Gastrocnemius medialis (tissue), 4 donors: ENCODE measurements around the gene CALN1. TPM values are rescaled to one million over a fixed set of nuclear protein-coding genes. Genes with fewer than 3 reads are reported as not detected.

ENCODE experiments used
- ATAC-seq, 2 donors: fragments of 150-250 bp; one replicate each; pipeline ENCODE4 v1.9.1; 2016
- DNase-seq, 2 donors: peaks; one replicate each; pipeline ENCODE4 v3.0.0-alpha.2; 2019
- H3K27ac ChIP-seq, 4 donors: fragments of 200-600 bp; sonication (generic); 1 replicate in 1 of 4; 2 replicates in 3 of 4; pipeline ENCODE4 v1.5.1; 2016 to 2018; ENCODE audit warnings: mild to moderate bottlenecking in 2 of 4, moderate library complexity in 1 of 4
- H3K27me3 ChIP-seq, 3 donors: fragments of 200-600 bp; sonication (generic) in 2 of 3; 1 replicate in 1 of 3; 2 replicates in 2 of 3; pipeline versions ENCODE4 v1.5.1 to v1.6.0; 2016 to 2019; ENCODE audit warnings: mild to moderate bottlenecking in 1 of 3, moderate library complexity in 1 of 3
- H3K36me3 ChIP-seq, 2 donors: fragments of 200-600 bp; sonication (generic) in 1 of 2; one replicate each; pipeline ENCODE4 v1.5.1; 2017 to 2018
- H3K4me1 ChIP-seq, 2 donors: fragments of 200-600 bp; sonication (generic) in 1 of 2; one replicate each; pipeline ENCODE4 v1.5.1; 2016 to 2017; ENCODE audit warnings: mild to moderate bottlenecking in 2 of 2
- H3K4me3 ChIP-seq, 4 donors: fragments of 200-600 bp; sonication (generic) in 3 of 4; 1 replicate in 1 of 4; 2 replicates in 3 of 4; pipeline ENCODE4 v1.5.1; 2016 to 2019; ENCODE audit warnings: mild to moderate bottlenecking in 2 of 4
- H3K9me3 ChIP-seq, 3 donors: fragments of 200-600 bp; sonication (generic) in 2 of 3; 1 replicate in 1 of 3; 2 replicates in 2 of 3; pipeline ENCODE4 v1.5.1; 2016 to 2019
- POLR2A ChIP-seq, 2 donors: fragments of 450-650 bp; IDR thresholded peaks; one replicate each; pipeline ENCODE4 v1.6.1; 2017; ENCODE audit warnings: antibody characterized with exemption in 2 of 2, mild to moderate bottlenecking in 2 of 2, moderate library complexity in 2 of 2
- in situ Hi-C, 4 donors: fragments of 200-750 bp; cut with MboI; loops; one replicate each; pipeline versions ENCODE4 v1.15.0 to v1.8.0; 2017; ENCODE audit warnings: low sequenced_read_pairs in 4 of 4
- intact Hi-C: fragments of 100-400 bp; cut with DNase I; formaldehyde crosslinking; loops from one replicate; pipeline ENCODE4 v1.15.1; 2023; ENCODE audit warnings: low total_unique reads
- total RNA-seq, 4 donors: library from RNA; depleted of rRNA; stranded (reverse); fragments of >200 nt; gene quantifications; one replicate each; pipeline versions ENCODE4 v1.1.0 to v1.2.3, GENCODE V29; 2016
- TF ChIP-seq, protein P1 (sequence below), 5 experiments: fragments of 450-650 bp in 3 of 5; fragments of 200-600 bp in 2 of 5; sonication (generic) in 2 of 5; IDR thresholded peaks in 4 of 5; conservative IDR thresholded peaks in 1 of 5; 1 replicate in 4 of 5; 2 replicates in 1 of 5; pipeline ENCODE4 v1.5.1; 2016 to 2019; ENCODE audit warnings: antibody characterized with exemption in 5 of 5, mild to moderate bottlenecking in 3 of 5, moderate library complexity in 3 of 5

The CALN1 gene
- total RNA-seq, 4 donors from 2014 or later: not detected

- Histone ChIP-seq H3K4me3 (no peak overlapping the region), H3K4me1 (no peaks in the 10 kb centered on the region), H3K9me3 (no peaks in the 10 kb centered on the region), H3K27me3 (no peaks in the 10 kb centered on the region), H3K36me3 (no peaks in the 10 kb centered on the region), H3K27ac (no peak overlapping the region)
- DNase-seq (no peak), ATAC-seq (no peak)
- intact Hi-C loops (no loop called here), in situ Hi-C loops (no loop called here)
- no peak for TF ChIP-seq POLR2A (IDR thresholded peaks at IDR 0.05)
- TF ChIP-seq, protein P1, sequence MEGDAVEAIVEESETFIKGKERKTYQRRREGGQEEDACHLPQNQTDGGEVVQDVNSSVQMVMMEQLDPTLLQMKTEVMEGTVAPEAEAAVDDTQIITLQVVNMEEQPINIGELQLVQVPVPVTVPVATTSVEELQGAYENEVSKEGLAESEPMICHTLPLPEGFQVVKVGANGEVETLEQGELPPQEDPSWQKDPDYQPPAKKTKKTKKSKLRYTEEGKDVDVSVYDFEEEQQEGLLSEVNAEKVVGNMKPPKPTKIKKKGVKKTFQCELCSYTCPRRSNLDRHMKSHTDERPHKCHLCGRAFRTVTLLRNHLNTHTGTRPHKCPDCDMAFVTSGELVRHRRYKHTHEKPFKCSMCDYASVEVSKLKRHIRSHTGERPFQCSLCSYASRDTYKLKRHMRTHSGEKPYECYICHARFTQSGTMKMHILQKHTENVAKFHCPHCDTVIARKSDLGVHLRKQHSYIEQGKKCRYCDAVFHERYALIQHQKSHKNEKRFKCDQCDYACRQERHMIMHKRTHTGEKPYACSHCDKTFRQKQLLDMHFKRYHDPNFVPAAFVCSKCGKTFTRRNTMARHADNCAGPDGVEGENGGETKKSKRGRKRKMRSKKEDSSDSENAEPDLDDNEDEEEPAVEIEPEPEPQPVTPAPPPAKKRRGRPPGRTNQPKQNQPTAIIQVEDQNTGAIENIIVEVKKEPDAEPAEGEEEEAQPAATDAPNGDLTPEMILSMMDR (IDR thresholded peaks at IDR 0.05 in 4 of 5, conservative IDR thresholded peaks at IDR 0.05 in 1 of 5): no peak
These were observed 628.4 kb downstream of the CALN1 start for GRCh38 chr7:71783779-71784178.

- Histone ChIP-seq H3K9me3 (no peaks in the 10 kb centered on the region), H3K4me3 (no peak overlapping the region), H3K36me3 (no peaks in the 10 kb centered on the region), H3K27ac (no peak overlapping the region), H3K4me1 (no peaks in the 10 kb centered on the region), H3K27me3 (no peaks in the 10 kb centered on the region)
- intact Hi-C loops (no loop called here), in situ Hi-C loops (no loop called here)
- no peak for DNase-seq
- TF ChIP-seq POLR2A (IDR thresholded peaks at IDR 0.05): no peak
- ATAC-seq: no peak
These were observed 630.1 kb downstream of the CALN1 start for GRCh38 chr7:71782051-71782450.

DNA sequence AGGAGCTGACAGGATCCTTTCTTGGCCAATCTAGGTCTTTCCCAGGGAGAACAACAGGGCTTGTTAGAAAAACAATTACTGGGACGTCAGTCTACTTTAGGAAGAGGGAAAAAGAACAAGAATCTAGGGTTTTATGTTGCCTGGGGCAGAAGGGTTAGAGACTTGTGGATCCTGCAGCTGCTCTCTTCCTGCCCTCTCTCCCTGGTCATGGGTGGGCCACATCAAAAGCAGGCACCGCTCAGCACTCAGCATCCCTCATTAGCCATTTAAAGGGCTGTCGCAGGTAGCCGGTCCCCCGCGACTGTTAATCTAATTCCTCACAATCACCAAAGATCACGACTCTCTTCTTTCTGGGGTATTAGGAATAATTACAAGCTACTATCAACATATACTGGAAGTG lies 631.9 kb downstream of the CALN1 start:
- intact Hi-C loops: no loop called here
- no peak for TF ChIP-seq POLR2A (IDR thresholded peaks at IDR 0.05)
- TF ChIP-seq, protein P1 (IDR thresholded peaks at IDR 0.05 in 4 of 5, conservative IDR thresholded peaks at IDR 0.05 in 1 of 5): no peak
- H3K36me3 ChIP-seq: no peaks in the 10 kb centered on the region
- no peak overlapping the region for H3K27ac ChIP-seq
- H3K9me3 ChIP-seq: no peaks in the 10 kb centered on the region
- H3K27me3 ChIP-seq: no peaks in the 10 kb centered on the region
- H3K4me3 ChIP-seq: no peak overlapping the region
- in situ Hi-C loops: no loop called here
- no peaks in the 10 kb centered on the region for H3K4me1 ChIP-seq
- ATAC-seq (no peak), DNase-seq (no peak)

- intact Hi-C loops: no loop called here
- no peak for TF ChIP-seq POLR2A (IDR thresholded peaks at IDR 0.05)
- TF ChIP-seq, protein P1 (IDR thresholded peaks at IDR 0.05 in 4 of 5, conservative IDR thresholded peaks at IDR 0.05 in 1 of 5): no peak
- no peak overlapping the region for H3K4me3 ChIP-seq
- no peaks in the 10 kb centered on the region for H3K27me3 ChIP-seq
- in situ Hi-C loops: no loop called here
- H3K27ac ChIP-seq: no peak overlapping the region
- no peaks in the 10 kb centered on the region for H3K9me3 ChIP-seq
- ATAC-seq (no peak), DNase-seq (no peak)
- H3K36me3 ChIP-seq: no peaks in the 10 kb centered on the region
- no peaks in the 10 kb centered on the region for H3K4me1 ChIP-seq
These were observed 634.9 kb downstream of the CALN1 start for GRCh38 chr7:71777278-71777677.

DNA sequence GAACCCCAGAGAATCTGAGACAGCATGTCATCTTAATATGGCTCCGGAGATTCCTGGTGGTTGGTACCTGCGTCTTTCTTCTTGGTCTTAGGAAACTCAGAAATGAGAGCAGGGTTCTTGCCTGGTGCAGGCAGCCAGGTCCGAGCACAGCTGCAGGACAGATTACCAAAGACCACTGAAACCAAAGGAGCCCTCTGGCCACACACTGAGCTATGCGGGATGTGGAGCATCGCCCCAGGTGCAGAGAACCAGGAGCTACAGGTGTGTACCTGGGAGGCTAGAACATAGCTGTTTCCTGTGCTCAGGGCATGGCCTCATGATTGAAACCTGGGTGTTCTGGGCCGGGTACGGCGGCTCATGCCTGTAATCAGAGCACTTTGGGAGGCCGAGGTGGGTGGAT lies 635.4 kb downstream of the CALN1 start:
- DNase-seq (no peak), ATAC-seq (no peak)
- Histone ChIP-seq H3K36me3 (no peaks in the 10 kb centered on the region), H3K4me3 (no peak overlapping the region), H3K27me3 (no peaks in the 10 kb centered on the region), H3K4me1 (no peaks in the 10 kb centered on the region), H3K9me3 (no peaks in the 10 kb centered on the region), H3K27ac (no peak overlapping the region)
- intact Hi-C loops (no loop called here), in situ Hi-C loops (no loop called here)
- TF ChIP-seq, protein P1 (IDR thresholded peaks at IDR 0.05 in 4 of 5, conservative IDR thresholded peaks at IDR 0.05 in 1 of 5): no peak
- no peak for TF ChIP-seq POLR2A (IDR thresholded peaks at IDR 0.05)
